ENCODE data around the gene ACO1. TPM values are rescaled to one million over a fixed set of nuclear protein-coding genes. Genes with fewer than 3 reads are reported as not detected.

The ACO1 gene
- total RNA-seq, 1 donor from 2014 or later, result 19.1 TPM

- H3K9me3 ChIP-seq, result no peaks in the 10 kb centered on the region
- peaks cover 22 to 43% of the 10 kb centered on the region in 2 donors for H3K36me3 ChIP-seq
- no peaks in the 10 kb centered on the region for H3K27me3 ChIP-seq
- intact Hi-C loops (cut with DNase I), result loop anchor here (10.0 kb wide), 1 partner anchor 48 kb away; no protein-coding TSS in a partner anchor
- H3K4me1 ChIP-seq, result no peaks in the 10 kb centered on the region
- H3K27ac ChIP-seq, result no peak overlapping the region
- H3K4me3 ChIP-seq, result no peak overlapping the region
- TF ChIP-seq, protein P1, sequence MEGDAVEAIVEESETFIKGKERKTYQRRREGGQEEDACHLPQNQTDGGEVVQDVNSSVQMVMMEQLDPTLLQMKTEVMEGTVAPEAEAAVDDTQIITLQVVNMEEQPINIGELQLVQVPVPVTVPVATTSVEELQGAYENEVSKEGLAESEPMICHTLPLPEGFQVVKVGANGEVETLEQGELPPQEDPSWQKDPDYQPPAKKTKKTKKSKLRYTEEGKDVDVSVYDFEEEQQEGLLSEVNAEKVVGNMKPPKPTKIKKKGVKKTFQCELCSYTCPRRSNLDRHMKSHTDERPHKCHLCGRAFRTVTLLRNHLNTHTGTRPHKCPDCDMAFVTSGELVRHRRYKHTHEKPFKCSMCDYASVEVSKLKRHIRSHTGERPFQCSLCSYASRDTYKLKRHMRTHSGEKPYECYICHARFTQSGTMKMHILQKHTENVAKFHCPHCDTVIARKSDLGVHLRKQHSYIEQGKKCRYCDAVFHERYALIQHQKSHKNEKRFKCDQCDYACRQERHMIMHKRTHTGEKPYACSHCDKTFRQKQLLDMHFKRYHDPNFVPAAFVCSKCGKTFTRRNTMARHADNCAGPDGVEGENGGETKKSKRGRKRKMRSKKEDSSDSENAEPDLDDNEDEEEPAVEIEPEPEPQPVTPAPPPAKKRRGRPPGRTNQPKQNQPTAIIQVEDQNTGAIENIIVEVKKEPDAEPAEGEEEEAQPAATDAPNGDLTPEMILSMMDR (IDR thresholded peaks at IDR 0.05), result no peak
- DNase-seq (ENCODE audit: low spot score in 2 of 2), result no peak
Observed at GRCh38 chr9:32456564-32456963, 72.1 kb downstream of the ACO1 start.

DNA sequence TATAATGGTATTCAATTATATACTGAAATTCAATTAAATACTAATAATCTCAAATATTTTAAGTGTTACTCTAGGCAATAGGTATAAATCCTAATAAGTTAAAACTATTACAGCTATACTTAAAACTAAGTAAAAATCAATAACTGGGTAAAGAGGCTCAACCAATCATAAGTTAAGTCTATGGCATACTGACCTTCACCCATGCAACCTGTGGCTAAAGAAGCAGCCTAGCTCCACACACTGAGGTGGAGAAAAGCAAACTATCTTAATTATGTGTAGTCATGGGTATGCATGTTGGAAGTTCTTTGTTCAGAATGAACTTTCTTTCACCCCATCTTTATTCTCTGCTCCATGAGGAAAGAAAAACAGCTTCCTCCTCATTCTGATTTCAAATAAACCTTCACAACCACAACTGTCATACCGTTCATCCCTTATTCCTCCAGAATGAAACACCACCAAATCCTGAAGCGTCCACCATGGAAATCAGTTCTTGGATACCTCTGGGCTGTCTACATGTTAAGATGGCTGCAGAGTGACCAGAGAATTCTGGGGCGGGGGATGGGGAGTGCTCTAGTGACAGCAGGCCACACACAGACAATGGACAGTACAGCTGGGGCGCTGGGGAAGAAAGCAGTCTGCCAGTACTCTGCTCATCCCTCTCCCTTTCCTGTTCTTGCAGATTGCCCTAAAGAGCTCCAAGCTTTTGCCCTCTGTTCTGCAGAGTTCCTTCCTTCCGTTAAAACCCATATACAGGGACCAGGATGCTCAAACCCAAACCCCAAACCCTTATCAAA, 79.3 kb downstream of the ACO1 start:
- Histone ChIP-seq H3K27ac (no peak overlapping the region), H3K36me3 (peaks cover 21 to 47% of the 10 kb centered on the region in 2 donors), H3K27me3 (no peaks in the 10 kb centered on the region), H3K4me3 (no peak overlapping the region), H3K9me3 (no peaks in the 10 kb centered on the region), H3K4me1 (no peaks in the 10 kb centered on the region)
- TF ChIP-seq, protein P1 (IDR thresholded peaks at IDR 0.05), result no peak
- no peak for DNase-seq (ENCODE audit: low spot score in 2 of 2)
- intact Hi-C loops (cut with DNase I), result no loop called here

GRCh38 chr9:32468740-32469139, 84.3 kb downstream of the ACO1 start:
- H3K4me1 ChIP-seq, result no peaks in the 10 kb centered on the region
- no peak overlapping the region for H3K27ac ChIP-seq
- no peaks in the 10 kb centered on the region for H3K9me3 ChIP-seq
- DNase-seq (ENCODE audit: low spot score in 2 of 2), result no peak
- TF ChIP-seq, protein P1 (IDR thresholded peaks at IDR 0.05), result no peak
- intact Hi-C loops (cut with DNase I), result no loop called here
- peaks cover 26 to 59% of the 10 kb centered on the region in 2 donors for H3K36me3 ChIP-seq
- H3K4me3 ChIP-seq, result no peak overlapping the region
- H3K27me3 ChIP-seq, result no peaks in the 10 kb centered on the region

DNA sequence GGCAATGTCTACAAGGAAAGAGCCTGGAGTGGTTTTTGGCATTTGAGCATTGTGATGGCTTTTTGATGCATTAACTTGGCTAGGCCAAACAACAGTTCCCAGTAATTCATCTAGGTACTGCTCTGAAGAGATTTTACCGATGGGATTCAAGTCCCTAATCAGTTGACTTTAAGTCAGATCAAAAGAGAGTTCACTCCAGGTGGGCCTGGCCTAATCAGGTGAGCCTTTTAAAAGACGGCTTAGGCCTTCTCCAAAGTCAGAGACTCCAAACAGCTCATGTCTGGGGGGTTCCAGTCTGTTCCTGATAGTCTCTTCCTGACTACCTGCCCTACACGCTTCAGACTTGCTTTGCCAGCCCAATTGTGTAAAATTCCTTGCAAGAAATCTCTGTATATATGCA, 87.9 kb downstream of the ACO1 start:
- no peak overlapping the region for H3K4me3 ChIP-seq
- intact Hi-C loops (cut with DNase I), result no loop called here
- H3K4me1 ChIP-seq, result no peaks in the 10 kb centered on the region
- TF ChIP-seq, protein P1 (IDR thresholded peaks at IDR 0.05), result no peak
- DNase-seq (ENCODE audit: low spot score in 2 of 2), result no peak
- no peaks in the 10 kb centered on the region for H3K27me3 ChIP-seq
- peaks cover 23 to 66% of the 10 kb centered on the region in 2 donors for H3K36me3 ChIP-seq
- H3K9me3 ChIP-seq, result no peaks in the 10 kb centered on the region
- no peak overlapping the region for H3K27ac ChIP-seq

DNA sequence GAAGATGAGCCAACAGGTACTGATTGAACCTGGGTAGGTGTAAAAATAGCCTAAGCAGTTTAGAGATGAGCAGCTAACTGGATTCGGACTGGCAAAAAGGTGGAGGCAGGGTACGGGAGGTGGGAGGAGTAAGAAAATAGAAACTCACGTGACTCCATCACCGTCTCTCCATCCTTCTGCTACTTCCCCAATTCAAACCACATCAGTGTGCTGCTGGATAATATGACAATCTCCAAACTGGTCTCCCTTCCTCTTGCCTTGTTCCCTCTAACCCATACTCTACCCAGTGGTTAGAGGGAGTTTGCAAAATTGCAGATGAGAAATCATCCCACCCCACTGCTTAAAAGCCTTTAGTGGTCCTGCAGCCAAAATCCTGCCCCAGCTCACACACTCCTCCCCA, 98.9 kb downstream of the ACO1 start:
- H3K36me3 ChIP-seq, result peaks cover 57 to 74% of the 10 kb centered on the region in 2 donors
- TF ChIP-seq, protein P1 (IDR thresholded peaks at IDR 0.05), result no peak
- H3K4me1 ChIP-seq, result no peaks in the 10 kb centered on the region
- no peak overlapping the region for H3K27ac ChIP-seq
- no peaks in the 10 kb centered on the region for H3K27me3 ChIP-seq
- no peak for DNase-seq (ENCODE audit: low spot score in 2 of 2)
- no peak overlapping the region for H3K4me3 ChIP-seq
- intact Hi-C loops (cut with DNase I), result no loop called here
- H3K9me3 ChIP-seq, result no peaks in the 10 kb centered on the region

Data from ascending aorta (tissue), 2 donors.